NCI-H2107 (cell line): Measurements from ENCODE around the gene GPR4.
"Not testable (repeated sequence)": the region's sequence is repeated elsewhere in the genome, so short reads cannot be mapped to it uniquely, and the experiment has no call there.

Source experiments
- DNase-seq: peaks from one replicate; lab custom pipeline; 2025; lab: John Stamatoyannopoulos, UW

GPR4 gene

DNA sequence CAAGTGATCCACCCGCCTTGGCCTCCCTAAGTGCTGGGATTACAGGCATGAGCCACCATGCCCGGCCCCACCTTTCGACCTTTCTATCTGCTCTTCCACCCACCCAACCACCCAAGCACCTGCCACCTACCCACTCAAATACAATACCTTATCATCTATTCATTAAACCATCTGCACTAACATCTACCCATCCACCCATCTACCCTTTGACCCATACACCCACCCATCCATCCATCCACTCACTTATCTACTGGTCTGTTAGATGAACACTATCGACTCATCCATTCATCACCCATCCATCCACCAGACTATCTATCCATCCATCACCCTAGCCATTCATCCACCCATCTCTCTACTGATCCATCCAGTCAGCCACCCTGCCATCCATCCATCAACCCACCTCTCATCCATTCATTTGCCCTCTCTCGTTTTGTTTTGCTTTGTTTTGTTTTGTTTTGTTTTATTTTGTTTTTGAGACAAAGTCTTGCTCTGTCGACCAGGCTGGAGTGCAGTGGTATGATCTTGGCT, 20.0 kb upstream of the GPR4 start:
- no peak for DNase-seq

GRCh38 chr19:45621389-45621788, 19.4 kb upstream of the GPR4 start:
- DNase-seq, result no peak

DNA sequence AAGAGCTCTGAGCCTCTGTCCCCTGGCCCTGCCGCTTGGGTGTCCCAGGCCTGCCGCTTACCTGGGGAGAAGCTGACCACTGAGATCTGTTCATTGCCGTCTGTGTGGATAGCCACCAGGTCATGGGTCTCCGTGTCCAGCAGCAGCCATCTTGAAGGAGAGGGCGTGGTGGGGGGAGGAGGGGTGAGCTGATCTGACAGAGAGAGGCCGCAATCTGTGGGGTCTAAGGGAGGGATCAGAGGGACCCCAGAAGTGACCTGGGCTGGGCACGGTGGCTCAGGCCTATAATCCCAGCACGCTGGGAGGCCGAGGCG, 14.6 kb upstream of the GPR4 start:
- DNase-seq, result no peak

GRCh38 chr19:45615795-45616703, 14.0 kb upstream of the GPR4 start:
- no peak for DNase-seq

- DNase-seq, result not testable (repeated sequence)
Observed at GRCh38 chr19:45615056-45615455, 13.0 kb upstream of the GPR4 start.

DNA sequence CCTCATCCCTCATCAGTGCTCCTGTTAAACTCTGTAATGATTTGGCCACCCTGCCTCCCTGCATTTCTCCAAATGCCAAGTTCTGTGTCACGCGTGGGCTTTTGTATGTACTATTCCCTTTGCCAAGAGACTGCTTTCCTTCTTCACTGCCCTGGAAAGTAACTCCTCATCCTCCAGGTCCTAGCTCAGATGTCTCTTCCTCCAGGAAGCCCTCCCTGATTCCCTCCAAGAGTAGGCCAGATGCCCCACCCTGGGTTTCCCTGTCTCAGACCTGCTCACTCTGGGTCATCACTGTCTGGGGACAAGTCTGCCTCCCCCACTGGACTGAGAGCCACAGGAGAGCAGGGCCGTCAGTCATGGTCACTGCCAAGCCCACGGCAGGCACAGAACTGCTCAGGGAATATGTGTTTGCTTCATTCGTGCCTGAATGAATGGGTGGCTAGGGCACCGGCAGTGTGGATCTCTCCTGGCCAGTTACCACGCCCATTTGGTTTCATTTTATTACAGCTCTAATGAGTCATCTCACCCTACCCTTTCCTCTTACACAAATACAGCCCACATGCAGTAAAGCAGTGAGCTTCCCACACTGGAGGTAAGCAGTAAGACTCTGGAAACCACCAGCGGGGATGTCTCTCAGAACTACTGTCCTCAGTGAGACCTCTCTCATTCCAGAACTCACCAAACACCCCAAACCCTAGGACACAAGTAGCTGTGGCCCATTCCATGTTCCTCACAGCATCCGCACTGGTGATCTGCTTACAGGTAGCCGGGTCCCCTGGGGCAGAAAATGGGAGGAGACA, 12.1 kb upstream of the GPR4 start:
- DNase-seq, result no peak

GRCh38 chr19:45608948-45609347, 6.9 kb upstream of the GPR4 start:
- DNase-seq, result no peak

DNA sequence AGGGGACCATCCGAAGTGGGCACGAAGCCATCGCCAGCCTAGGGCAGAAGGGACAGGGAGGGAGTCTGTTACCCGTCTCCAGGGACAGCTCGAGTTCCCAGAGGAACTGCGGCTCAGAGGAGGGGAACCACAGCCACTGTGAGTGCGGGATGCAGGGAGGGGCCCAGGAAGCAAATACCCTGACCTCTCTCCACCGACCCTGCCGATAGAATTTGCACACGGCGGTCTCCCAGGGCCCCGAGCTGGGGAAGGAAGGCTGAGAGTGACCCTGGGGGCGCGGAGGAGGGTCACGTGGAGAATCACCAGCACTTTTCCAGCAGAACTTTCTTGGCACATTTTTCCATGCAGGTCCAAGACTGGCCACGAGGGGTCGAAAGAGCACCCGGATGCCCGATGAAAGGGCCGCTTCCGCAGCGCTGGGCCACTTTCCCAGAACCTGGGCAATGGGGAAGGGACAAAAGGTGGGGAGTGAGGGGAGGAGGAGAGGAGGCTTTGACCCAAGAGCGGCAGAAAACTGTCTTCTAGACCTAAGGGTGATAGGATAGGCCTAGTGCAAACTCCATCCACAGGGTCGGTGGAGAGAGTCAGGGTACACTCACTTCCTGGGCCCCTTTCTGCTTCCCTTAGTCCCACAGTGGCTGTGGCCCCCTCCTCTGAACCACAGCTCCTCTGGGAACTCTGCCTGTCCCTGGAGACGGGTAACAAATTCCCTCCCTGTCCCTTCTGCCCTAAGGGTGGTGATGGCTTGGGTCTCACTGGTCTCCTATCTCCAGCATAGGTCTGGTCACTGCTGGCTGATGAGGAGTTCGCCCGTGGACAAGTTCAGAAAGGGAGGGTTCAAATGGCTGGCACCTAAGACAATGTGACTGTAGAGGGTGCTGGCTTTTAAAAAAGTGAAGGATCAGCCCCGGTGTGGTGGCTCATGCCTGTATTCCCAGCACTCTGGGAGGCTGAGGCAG, 5.3 kb upstream of the GPR4 start:
- DNase-seq, result peak; percentile 52

DNA sequence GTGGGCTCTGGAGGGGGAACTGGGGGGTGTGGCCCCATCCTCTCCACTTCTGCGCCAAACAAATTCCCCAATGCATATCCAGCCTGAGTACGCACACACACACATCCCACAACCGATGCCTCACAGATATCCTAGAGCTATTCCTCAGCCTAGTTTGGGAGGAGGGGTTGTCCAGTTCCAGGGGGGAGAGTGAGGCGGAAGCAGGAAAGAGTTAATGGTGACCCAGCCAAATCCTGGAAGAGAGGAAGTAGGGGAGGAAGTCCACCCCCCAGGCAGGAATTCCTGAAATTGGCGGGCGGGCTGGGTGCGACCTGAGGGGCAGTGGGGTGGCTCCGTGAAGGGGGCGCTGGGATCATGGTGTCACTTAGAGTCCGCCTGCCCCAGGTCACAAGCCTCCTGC, 897 bp downstream of the GPR4 start:
- DNase-seq, result no peak

DNA sequence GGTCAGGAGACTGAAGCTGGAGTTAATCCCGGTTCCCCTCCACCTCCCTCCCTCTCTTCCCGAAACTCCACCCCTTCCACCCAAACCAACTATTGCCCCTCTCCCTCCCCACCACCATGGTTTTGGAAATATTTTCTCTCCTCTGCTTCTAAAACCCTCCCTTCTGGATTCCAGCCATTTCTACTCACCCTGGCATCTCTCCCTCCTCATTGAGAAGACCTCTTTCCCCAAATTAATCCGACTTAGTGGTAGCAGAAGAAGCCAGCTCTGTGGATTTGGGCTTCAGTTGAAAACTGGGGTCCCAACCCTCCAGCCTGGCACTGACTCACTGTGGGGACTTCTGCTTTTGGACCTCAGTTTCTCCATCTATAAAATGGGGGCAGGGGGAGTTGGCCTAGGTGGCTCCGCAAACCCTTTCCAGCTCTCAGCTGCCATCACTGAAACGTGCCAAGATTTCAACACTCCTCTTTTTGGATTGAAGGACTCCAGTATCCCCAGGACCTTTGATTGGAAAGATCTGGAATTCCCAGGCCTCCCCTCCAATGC, 1.6 kb downstream of the GPR4 start:
- DNase-seq, result no peak

GRCh38 chr19:45599286-45599685, 2.7 kb downstream of the GPR4 start:
- DNase-seq, result no peak

DNA sequence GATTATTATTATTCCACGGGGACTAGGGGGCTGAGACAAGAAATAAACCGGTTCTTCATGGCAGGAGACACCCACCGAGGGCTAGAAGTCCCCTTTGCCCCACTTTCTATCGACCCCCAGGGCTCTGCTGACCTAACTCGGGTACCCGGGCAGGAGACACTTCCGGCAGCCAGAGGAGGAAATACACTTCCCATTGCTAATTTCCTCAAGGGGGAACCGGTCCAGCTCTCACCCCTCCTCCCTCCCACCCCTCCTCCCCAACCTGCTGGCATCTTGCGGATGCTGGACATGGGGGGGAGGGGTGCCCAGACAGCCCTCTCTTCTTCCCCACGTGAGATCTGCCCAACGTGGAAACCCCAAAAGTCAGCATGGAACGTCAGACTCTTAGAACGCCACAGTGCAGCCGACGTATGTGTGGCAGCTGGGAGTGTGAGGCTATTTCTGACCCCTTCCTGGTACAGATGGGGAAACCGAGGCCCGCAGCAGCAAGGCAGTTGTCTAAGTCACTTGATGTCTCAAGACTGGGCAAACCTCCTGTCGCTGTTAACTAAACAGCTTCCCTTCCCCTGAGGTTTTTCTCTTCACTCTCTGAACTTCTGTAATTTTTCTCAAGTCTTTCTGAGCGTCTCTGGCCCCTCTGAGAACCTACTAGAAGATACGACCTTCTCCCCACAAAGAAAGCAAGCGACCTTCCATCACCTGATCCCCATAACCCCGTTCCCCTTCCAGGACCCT, 3.6 kb downstream of the GPR4 start:
- no peak for DNase-seq

GRCh38 chr19:45597425-45598111, 4.4 kb downstream of the GPR4 start:
- DNase-seq, result no peak

- no peak for DNase-seq
Observed at GRCh38 chr19:45595814-45596213, 6.2 kb downstream of the GPR4 start.

DNA sequence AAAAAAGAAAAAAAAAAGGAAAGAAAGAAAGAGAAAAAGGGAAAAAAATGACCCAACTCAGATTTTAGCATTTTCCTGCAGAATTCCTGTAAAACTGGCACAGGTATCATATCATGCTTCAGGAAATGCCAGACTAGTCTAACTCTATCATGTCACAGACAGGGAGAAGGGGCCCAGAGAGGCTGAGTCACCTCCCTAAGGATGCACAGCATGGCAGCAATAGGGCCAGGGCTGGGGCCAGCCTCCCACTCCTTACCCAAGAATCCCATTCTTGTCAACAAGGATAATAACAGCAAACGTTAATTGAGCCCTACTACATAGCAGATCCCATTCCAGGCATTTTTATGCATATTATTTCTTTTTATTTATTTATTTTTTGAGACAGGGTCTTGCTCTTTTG, 8.5 kb downstream of the GPR4 start:
- DNase-seq, result no peak

- DNase-seq, result no peak
Observed at GRCh38 chr19:45592366-45592765, 9.6 kb downstream of the GPR4 start.

- no peak for DNase-seq
Observed at GRCh38 chr19:45591638-45592005, 10.4 kb downstream of the GPR4 start.

- DNase-seq, result peak; percentile 25
Observed at GRCh38 chr19:45591004-45591637, 10.9 kb downstream of the GPR4 start.

GRCh38 chr19:45590300-45591003, 11.6 kb downstream of the GPR4 start:
- DNase-seq, result no peak
